CD1c-positive myeloid dendritic cell (primary cell): Measurements from ENCODE around the gene AGPAT3.
"Not testable (repeated sequence)": the region's sequence is repeated elsewhere in the genome, so short reads cannot be mapped to it uniquely, and the experiment has no call there.

Experiments used
- DNase-seq: peaks from one replicate; pipeline ENCODE4 v3.0.0-alpha.2; 2016; ENCODE audit errors: extremely low spot score

AGPAT3 gene

GRCh38 chr21:43864962-43865539, at the start of gene AGPAT3:
Gene AGPAT3, plus strand, starts transcription at chr21:43865223. Its CDS starts 94,459 bp downstream, at chr21:43959682.
- peak; percentile 68 for DNase-seq

- DNase-seq = no peak
Observed at GRCh38 chr21:43815991-43816390, 49.0 kb upstream of the AGPAT3 start.

- DNase-seq = no peak
Observed at GRCh38 chr21:43816611-43817071, 48.4 kb upstream of the AGPAT3 start.

GRCh38 chr21:43817157-43818086, 47.6 kb upstream of the AGPAT3 start:
- DNase-seq = peak; percentile 37

- DNase-seq = peak; percentile 83
Observed at GRCh38 chr21:43818685-43819084, 46.3 kb upstream of the AGPAT3 start.

- DNase-seq = no peak
Observed at GRCh38 chr21:43819511-43820405, 45.3 kb upstream of the AGPAT3 start.

GRCh38 chr21:43820466-43820865, 44.6 kb upstream of the AGPAT3 start:
- no peak for DNase-seq

- DNase-seq = not testable (repeated sequence)
Observed at GRCh38 chr21:43822166-43822565, 42.9 kb upstream of the AGPAT3 start.

GRCh38 chr21:43822741-43823140, 42.3 kb upstream of the AGPAT3 start:
- DNase-seq = not testable (repeated sequence)

- peak; percentile 68 for DNase-seq
Observed at GRCh38 chr21:43824333-43825241, 40.4 kb upstream of the AGPAT3 start.

GRCh38 chr21:43825242-43825935, 39.6 kb upstream of the AGPAT3 start:
- DNase-seq = no peak

- no peak for DNase-seq
Observed at GRCh38 chr21:43825936-43826622, 38.9 kb upstream of the AGPAT3 start.

GRCh38 chr21:43826623-43826974, 38.4 kb upstream of the AGPAT3 start:
- no peak for DNase-seq

- no peak for DNase-seq
Observed at GRCh38 chr21:43827015-43827611, 37.9 kb upstream of the AGPAT3 start.

GRCh38 chr21:43829161-43829560, 35.9 kb upstream of the AGPAT3 start:
- no peak for DNase-seq

GRCh38 chr21:43829575-43830119, 35.4 kb upstream of the AGPAT3 start:
- peak; percentile 36 for DNase-seq

- no peak for DNase-seq
Observed at GRCh38 chr21:43832158-43832550, 32.9 kb upstream of the AGPAT3 start.

GRCh38 chr21:43832648-43833047, 32.4 kb upstream of the AGPAT3 start:
- no peak for DNase-seq
